SJCRH30 (cell line): ENCODE data around the gene ABCF3. TPM values are rescaled to one million over a fixed set of nuclear protein-coding genes. Genes with fewer than 3 reads are reported as not detected.
"Not testable (repeated sequence)": the region's sequence is repeated elsewhere in the genome, so short reads cannot be mapped to it uniquely, and the experiment has no call there.

Experiments used
- DNase-seq, 2 experiments: peaks; one replicate each; pipeline ENCODE4 v3.0.0-alpha.2; 2015 to 2020
- H3K27ac ChIP-seq: fragments of 250-450 bp; sonication (Bioruptor Pico); 2 replicates; pipeline ENCODE4 v1.5.1; 2020; ENCODE audit warnings: mild to moderate bottlenecking, moderate library complexity
- H3K27me3 ChIP-seq: fragments of 250-450 bp; sonication (Bioruptor Pico); 2 replicates; pipeline ENCODE4 v1.5.1; 2020; ENCODE audit warnings: mild to moderate bottlenecking, moderate library complexity
- H3K36me3 ChIP-seq: fragments of 250-450 bp; sonication (Bioruptor Pico); 2 replicates; pipeline ENCODE4 v1.5.1; 2020; ENCODE audit warnings: mild to moderate bottlenecking, moderate library complexity
- H3K4me1 ChIP-seq: fragments of 250-450 bp; sonication (Bioruptor Pico); 2 replicates; pipeline ENCODE4 v1.5.1; 2020; ENCODE audit warnings: mild to moderate bottlenecking, moderate library complexity
- H3K4me3 ChIP-seq: fragments of 250-450 bp; sonication (Bioruptor Pico); 2 replicates; pipeline ENCODE4 v1.5.1; 2020; ENCODE audit warnings: mild to moderate bottlenecking, moderate library complexity
- H3K9me3 ChIP-seq: fragments of 250-450 bp; sonication (Bioruptor Pico); replicated peaks from 2 replicates; pipeline ENCODE4 v1.5.1; 2020; ENCODE audit warnings: mild to moderate bottlenecking, moderate library complexity
- total RNA-seq: library from RNA; depleted of rRNA; stranded (reverse); fragments of >200 nt; shearing (Covaris generic); gene quantifications from 2 replicates; pipeline ENCODE4 v1.2.3, GENCODE V29; 2014

Gene ABCF3
- total RNA-seq, 1 experiment from 2014 or later: 32.6 TPM

GRCh38 chr3:184157206-184157605 lies 28.8 kb upstream of the ABCF3 start:
- no peaks in the 10 kb centered on the region for H3K27me3 ChIP-seq
- H3K36me3 ChIP-seq: peaks cover 3% of the 10 kb centered on the region; the same call in 1 of the 2 replicates
- peaks cover 7% of the 10 kb centered on the region; the same call in 1 of the 2 replicates for H3K4me1 ChIP-seq
- DNase-seq: no peak
- H3K9me3 ChIP-seq: no peaks in the 10 kb centered on the region
- H3K4me3 ChIP-seq: peak overlapping the region; percentile 98
- no peak overlapping the region; the same call in 1 of the 2 replicates for H3K27ac ChIP-seq

- Histone ChIP-seq H3K27ac (no peak overlapping the region), H3K4me1 (peaks cover 6% of the 10 kb centered on the region; the same call in 1 of the 2 replicates), H3K27me3 (no peaks in the 10 kb centered on the region), H3K4me3 (no peak overlapping the region), H3K36me3 (peaks cover 3% of the 10 kb centered on the region; the same call in 1 of the 2 replicates), H3K9me3 (no peaks in the 10 kb centered on the region)
- no peak for DNase-seq
These were observed 27.6 kb upstream of the ABCF3 start for GRCh38 chr3:184158404-184158803.

GRCh38 chr3:184160456-184160855 lies 25.5 kb upstream of the ABCF3 start:
- Histone ChIP-seq H3K4me1 (0 out of 2 replicates have a peak, but pooled peaks cover 4% of the 10 kb centered on the region), H3K27me3 (no peaks in the 10 kb centered on the region), H3K27ac (no peak overlapping the region), H3K9me3 (no peaks in the 10 kb centered on the region), H3K36me3 (peaks cover 19% of the 10 kb centered on the region), H3K4me3 (no peak overlapping the region)
- DNase-seq: no peak

GRCh38 chr3:184162571-184163070 lies 23.4 kb upstream of the ABCF3 start:
- H3K9me3 ChIP-seq, DNase-seq: not testable (repeated sequence)
- H3K36me3 ChIP-seq: peaks cover 37% of the 10 kb centered on the region

GRCh38 chr3:184164648-184165330 lies 21.2 kb upstream of the ABCF3 start:
- Histone ChIP-seq H3K27me3 (no peaks in the 10 kb centered on the region), H3K36me3 (peaks cover 53% of the 10 kb centered on the region), H3K4me3 (no peak overlapping the region), H3K9me3 (no peaks in the 10 kb centered on the region), H3K27ac (no peak overlapping the region), H3K4me1 (no peaks in the 10 kb centered on the region)
- no peak for DNase-seq

More at GRCh38 chr3:184162571-184163070, 23.4 kb upstream of the ABCF3 start:
- H3K4me3 ChIP-seq, H3K27ac ChIP-seq, H3K4me1 ChIP-seq, H3K27me3 ChIP-seq: not testable (repeated sequence)

GRCh38 chr3:184165543-184165942 lies 20.5 kb upstream of the ABCF3 start:
- no peak for DNase-seq
- Histone ChIP-seq H3K4me3 (no peak overlapping the region), H3K36me3 (peaks cover 51% of the 10 kb centered on the region), H3K9me3 (no peaks in the 10 kb centered on the region), H3K27me3 (no peaks in the 10 kb centered on the region), H3K4me1 (no peaks in the 10 kb centered on the region), H3K27ac (no peak overlapping the region)

- Histone ChIP-seq H3K9me3 (no peaks in the 10 kb centered on the region), H3K27me3 (no peaks in the 10 kb centered on the region), H3K4me1 (no peaks in the 10 kb centered on the region), H3K27ac (no peak overlapping the region), H3K36me3 (peaks cover 58% of the 10 kb centered on the region), H3K4me3 (no peak overlapping the region)
- DNase-seq: no peak
These were observed 19.3 kb upstream of the ABCF3 start for GRCh38 chr3:184166671-184167070.

GRCh38 chr3:184167786-184168185 lies 18.2 kb upstream of the ABCF3 start:
- no peak for DNase-seq
- no peaks in the 10 kb centered on the region for H3K9me3 ChIP-seq
- H3K4me3 ChIP-seq: no peak overlapping the region
- H3K27ac ChIP-seq: no peak overlapping the region
- no peaks in the 10 kb centered on the region for H3K4me1 ChIP-seq
- H3K36me3 ChIP-seq: peaks cover 64% of the 10 kb centered on the region
- no peaks in the 10 kb centered on the region for H3K27me3 ChIP-seq

GRCh38 chr3:184168363-184169120 lies 17.5 kb upstream of the ABCF3 start:
- H3K4me1 ChIP-seq: no peaks in the 10 kb centered on the region
- H3K27me3 ChIP-seq: no peaks in the 10 kb centered on the region
- DNase-seq: no peak
- H3K9me3 ChIP-seq: no peaks in the 10 kb centered on the region
- no peak overlapping the region for H3K4me3 ChIP-seq
- no peak overlapping the region for H3K27ac ChIP-seq
- peaks cover 63% of the 10 kb centered on the region for H3K36me3 ChIP-seq

GRCh38 chr3:184169896-184170875 lies 15.8 kb upstream of the ABCF3 start:
- Histone ChIP-seq H3K9me3 (no peaks in the 10 kb centered on the region), H3K4me1 (peaks cover 5% of the 10 kb centered on the region), H3K27ac (no peak overlapping the region), H3K4me3 (no peak overlapping the region), H3K36me3 (peaks cover 51% of the 10 kb centered on the region), H3K27me3 (no peaks in the 10 kb centered on the region)
- no peak for DNase-seq

GRCh38 chr3:184171562-184171961 lies 14.4 kb upstream of the ABCF3 start:
- Histone ChIP-seq H3K27ac (no peak overlapping the region), H3K36me3 (peaks cover 37% of the 10 kb centered on the region), H3K4me1 (peaks cover 5% of the 10 kb centered on the region), H3K9me3 (no peaks in the 10 kb centered on the region), H3K4me3 (no peak overlapping the region), H3K27me3 (no peaks in the 10 kb centered on the region)
- DNase-seq: no peak

- no peak overlapping the region for H3K27ac ChIP-seq
- no peaks in the 10 kb centered on the region for H3K9me3 ChIP-seq
- H3K36me3 ChIP-seq: peaks cover 39% of the 10 kb centered on the region
- H3K4me3 ChIP-seq: no peak overlapping the region
- no peak for DNase-seq
- H3K4me1 ChIP-seq: peaks cover 11% of the 10 kb centered on the region
- no peaks in the 10 kb centered on the region for H3K27me3 ChIP-seq
These were observed 13.2 kb upstream of the ABCF3 start for GRCh38 chr3:184172681-184173373.

GRCh38 chr3:184173374-184173722 lies 12.7 kb upstream of the ABCF3 start:
- Histone ChIP-seq H3K4me3 (no peak overlapping the region), H3K27ac (no peak overlapping the region), H3K27me3 (no peaks in the 10 kb centered on the region), H3K4me1 (peaks cover 11% of the 10 kb centered on the region), H3K36me3 (peaks cover 38% of the 10 kb centered on the region), H3K9me3 (no peaks in the 10 kb centered on the region)
- DNase-seq: no peak

- H3K4me1 ChIP-seq: peaks cover 11% of the 10 kb centered on the region
- H3K4me3 ChIP-seq: peak overlapping the region; percentile 24; the same call in 1 of the 2 replicates
- DNase-seq: no peak
- peaks cover 40% of the 10 kb centered on the region for H3K36me3 ChIP-seq
- no peaks in the 10 kb centered on the region for H3K9me3 ChIP-seq
- H3K27ac ChIP-seq: no peak overlapping the region
- no peaks in the 10 kb centered on the region for H3K27me3 ChIP-seq
These were observed 11.7 kb upstream of the ABCF3 start for GRCh38 chr3:184174284-184174645.
